Ramos (cell line): ENCODE measurements around the gene ENO1.
"Not testable (repeated sequence)": the region's sequence is repeated elsewhere in the genome, so short reads cannot be mapped to it uniquely, and the experiment has no call there.

Experiments
- in situ Hi-C: fragments of 300-500 bp; cut with MboI; formaldehyde crosslinking; loops from one replicate; pipeline ENCODE4 v1.14.3; 2022; ENCODE audit warnings: low sequenced_read_pairs; ENCODE audit not compliant: unreplicated experiment

Gene ENO1

GRCh38 chr1:8854240-8854639 lies 24.2 kb downstream of the ENO1 start:
- in situ Hi-C loops, result no loop called here

GRCh38 chr1:8851060-8851459 lies 27.4 kb downstream of the ENO1 start:
- in situ Hi-C loops, result no loop called here

DNA sequence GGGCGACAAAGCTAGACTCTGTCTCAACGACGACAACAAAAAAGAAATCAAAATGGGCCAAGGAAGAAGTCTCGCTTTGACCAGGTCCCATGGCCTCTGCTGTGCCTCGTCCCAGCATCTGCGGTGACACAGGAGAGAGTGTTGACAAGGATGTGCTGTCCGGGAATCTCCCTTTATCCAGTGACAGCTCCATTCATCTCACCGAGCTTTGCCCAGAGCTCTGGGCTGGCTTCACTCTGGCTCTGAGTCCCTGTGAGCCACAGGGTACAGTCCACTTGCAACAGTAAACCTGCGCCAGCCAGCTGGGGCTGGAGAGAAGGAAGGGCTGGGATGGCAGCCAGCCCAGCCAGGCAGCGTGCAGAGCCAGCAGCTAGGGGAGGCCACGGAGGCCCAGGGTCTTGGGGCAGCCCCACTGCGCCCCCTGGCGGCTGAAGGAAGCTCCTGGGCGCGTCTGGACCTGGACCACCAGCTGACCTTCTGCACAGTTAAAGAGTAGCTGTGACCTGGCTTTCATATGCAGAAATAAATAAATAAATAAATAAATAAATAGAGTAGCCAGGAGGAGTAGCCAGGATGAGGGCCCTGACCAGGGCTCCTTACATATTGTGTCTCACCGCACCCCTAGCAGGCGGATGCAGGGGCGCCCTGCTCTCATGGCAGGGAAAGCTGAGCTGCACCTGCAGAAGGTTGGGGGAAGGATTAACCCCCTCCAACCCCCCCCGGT lies 29.7 kb downstream of the ENO1 start:
- in situ Hi-C loops, result loop anchor here (10.0 to 25.0 kb wide), 2 partner anchors 284 to 837 kb away; no protein-coding TSS in a partner anchor

GRCh38 chr1:8847990-8848389 lies 30.5 kb downstream of the ENO1 start:
- in situ Hi-C loops, result loop anchor here (10.0 to 25.0 kb wide), 2 partner anchors 283 to 836 kb away; no protein-coding TSS in a partner anchor

DNA sequence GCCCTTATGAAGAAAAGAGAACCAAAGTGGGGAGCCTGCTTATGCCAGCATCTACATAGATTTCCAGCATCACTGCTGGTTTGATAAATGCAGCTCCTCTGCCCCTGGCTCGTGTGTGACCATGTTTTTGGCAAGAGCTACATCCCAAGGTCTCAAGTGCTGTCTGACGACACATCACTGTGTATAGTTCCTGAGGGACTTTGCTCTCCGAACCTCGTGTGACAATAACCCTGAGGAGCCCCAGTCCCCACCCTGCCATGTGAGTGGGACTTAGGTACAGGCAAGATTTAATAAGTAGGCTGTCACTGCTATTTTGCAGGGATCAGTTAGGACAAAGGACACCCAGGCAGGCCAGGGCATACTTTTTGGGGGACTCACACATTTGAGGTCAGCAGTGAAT lies 32.2 kb downstream of the ENO1 start:
- in situ Hi-C loops, result loop anchor here (10.0 to 25.0 kb wide), 2 partner anchors 281 to 834 kb away; no protein-coding TSS in a partner anchor

DNA sequence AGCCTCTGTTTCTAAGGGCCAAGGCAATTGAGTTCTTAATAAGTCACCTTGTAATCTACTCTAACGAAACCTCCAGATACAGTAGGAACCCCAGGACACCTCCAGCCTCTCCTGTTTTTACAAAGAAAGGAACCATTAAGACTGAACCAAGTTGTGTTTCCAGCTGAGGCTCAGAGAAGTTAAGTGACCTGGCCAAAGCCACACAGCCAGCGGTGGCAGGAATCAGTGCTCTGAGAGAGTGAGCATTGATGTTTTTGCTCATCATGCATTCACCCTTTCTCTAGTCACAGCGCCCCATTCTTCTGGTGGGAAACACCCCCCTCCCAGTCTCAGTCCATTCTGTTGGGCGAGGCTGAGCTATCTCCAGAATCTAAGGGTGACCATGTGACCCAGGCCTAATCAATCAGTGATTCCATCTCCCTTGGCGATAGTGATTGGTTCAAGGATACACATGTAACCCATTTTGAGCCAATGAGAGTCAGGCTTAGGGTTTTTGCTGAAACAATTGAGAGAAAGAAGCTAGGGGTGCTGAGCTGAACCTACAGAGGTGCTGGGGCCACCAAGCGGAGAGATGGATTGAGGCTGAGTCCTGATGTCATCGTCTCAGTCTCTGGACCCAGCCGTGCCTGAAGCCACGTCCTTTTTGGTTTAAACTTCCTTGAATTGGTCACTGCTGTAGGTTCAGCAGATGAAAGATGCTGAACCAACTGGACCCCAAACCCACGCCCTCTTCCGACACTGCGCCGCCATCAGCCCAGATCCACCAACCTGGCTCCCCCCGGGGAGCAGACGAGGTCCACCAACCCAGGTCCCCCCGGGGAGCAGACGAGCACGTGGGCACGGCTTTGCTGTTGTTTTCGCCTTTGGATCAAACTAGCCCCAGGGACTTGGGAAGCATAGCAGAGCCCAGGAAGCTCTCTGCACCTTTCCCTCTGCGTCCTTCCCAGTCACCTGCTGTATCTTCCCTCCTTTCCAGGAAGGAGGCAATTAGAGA lies 33.1 kb downstream of the ENO1 start:
- in situ Hi-C loops, result loop anchor here (10.0 to 25.0 kb wide), 2 partner anchors 281 to 833 kb away; no protein-coding TSS in a partner anchor

DNA sequence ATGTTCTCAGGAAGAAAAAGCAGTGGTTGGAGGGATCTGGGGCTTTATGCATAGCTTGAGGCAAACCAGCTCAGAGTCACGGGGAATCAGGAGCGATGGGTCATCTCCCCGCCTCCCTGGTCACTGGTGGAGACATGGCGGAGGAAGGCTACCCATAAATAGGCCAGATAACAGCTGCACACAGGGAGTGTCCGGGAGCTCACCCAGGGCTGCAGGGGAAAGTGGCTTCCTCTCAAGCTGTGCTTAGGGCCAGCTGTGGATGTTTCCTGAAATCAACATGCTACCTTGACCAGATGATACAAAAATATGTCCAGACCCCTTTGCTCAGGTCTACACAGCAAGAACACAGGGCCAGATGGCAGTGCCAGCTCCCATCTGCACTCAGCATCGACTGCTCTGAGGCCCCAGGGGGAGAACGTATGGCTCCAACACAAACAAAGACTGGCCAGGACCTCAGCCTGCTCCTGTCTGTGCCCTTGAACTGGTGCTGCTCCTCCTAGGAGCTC lies 33.9 kb downstream of the ENO1 start:
- in situ Hi-C loops, result loop anchor here (10.0 to 25.0 kb wide), 2 partner anchors 280 to 832 kb away; no protein-coding TSS in a partner anchor

GRCh38 chr1:8841395-8841794 lies 37.1 kb downstream of the ENO1 start:
- in situ Hi-C loops, result loop anchor here (10.0 to 25.0 kb wide), 2 partner anchors 277 to 829 kb away; no protein-coding TSS in a partner anchor

DNA sequence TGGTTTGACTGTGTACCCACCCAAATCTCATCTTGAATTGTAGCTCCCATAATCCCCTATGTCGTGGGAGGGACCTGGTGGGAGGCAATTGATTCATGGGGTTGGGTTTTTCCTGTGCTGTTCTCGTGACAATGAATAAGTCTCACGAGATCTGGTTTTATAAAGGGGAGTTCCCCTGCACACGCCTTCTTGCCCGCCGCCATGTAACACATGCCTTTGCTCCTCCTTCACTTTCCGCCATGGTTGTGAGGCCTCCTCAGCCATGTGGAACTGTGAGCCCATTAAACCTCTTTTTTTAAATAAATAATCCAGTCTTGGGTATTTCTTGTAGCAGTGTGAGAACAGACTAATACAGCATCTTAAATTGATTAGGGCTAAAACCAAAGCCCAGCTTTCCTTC lies 38.5 kb downstream of the ENO1 start:
- in situ Hi-C loops, result loop anchor here (10.0 to 25.0 kb wide), 2 partner anchors 275 to 828 kb away; no protein-coding TSS in a partner anchor

- in situ Hi-C loops, result loop anchor here (25.0 kb wide), 1 partner anchor 824 kb away; no protein-coding TSS in a partner anchor
Measured at GRCh38 chr1:8835941-8836643, 42.4 kb downstream of the ENO1 start.

GRCh38 chr1:8831340-8831739 lies 47.1 kb downstream of the ENO1 start:
- in situ Hi-C loops, result loop anchor here (25.0 kb wide), 1 partner anchor 819 kb away; no protein-coding TSS in a partner anchor

DNA sequence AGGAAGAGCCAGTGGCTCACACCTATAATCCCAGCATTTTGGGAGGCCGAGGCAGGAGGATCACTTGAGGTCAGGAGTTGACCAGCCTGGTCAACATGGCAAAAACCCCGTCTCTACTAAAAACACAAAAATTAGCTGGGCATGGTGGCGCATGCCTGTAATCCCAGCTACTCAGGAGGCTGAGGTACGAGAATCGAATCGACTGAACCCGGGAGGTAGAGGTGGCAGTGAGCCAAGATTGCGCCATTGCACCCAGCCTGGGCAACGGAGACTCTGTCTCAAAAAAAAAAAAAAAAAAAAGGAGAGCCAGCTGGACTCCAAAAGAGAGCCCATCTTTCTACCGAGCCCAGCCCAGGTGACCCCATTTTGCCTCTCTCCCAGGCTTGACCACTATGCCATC lies 47.8 kb downstream of the ENO1 start:
- in situ Hi-C loops, result loop anchor here (25.0 kb wide), 1 partner anchor 818 kb away; no protein-coding TSS in a partner anchor

- in situ Hi-C loops, result loop anchor here (25.0 kb wide), 1 partner anchor 814 kb away; no protein-coding TSS in a partner anchor
Measured at GRCh38 chr1:8825985-8826481, 52.5 kb downstream of the ENO1 start.

- in situ Hi-C loops, result no loop called here
Measured at GRCh38 chr1:8823295-8823664, 55.2 kb downstream of the ENO1 start.

GRCh38 chr1:8822373-8823294 lies 55.9 kb downstream of the ENO1 start:
- in situ Hi-C loops, result no loop called here

GRCh38 chr1:8821084-8821483 lies 57.4 kb downstream of the ENO1 start:
- in situ Hi-C loops, result no loop called here

DNA sequence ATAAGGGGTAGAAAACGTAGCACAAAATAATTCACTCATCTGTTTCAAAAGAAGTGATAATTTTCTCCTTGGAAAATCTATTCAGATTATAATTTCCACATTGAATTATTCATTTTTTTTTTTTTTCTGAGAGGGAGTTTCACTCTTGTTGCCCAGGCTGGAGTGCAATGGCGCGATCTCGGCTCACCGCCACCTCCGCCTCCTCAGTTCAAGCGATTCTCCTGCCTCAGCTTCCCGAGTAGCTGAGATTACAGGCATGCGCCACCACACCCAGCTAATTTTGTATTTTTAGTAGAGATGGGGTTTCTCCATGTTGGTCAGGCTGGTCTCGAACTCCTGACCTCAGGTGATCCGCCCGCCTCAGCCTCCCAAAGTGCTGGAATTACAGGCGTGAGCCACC lies 59.7 kb downstream of the ENO1 start:
- in situ Hi-C loops, result not testable (repeated sequence)

GRCh38 chr1:8818325-8818775 lies 60.1 kb downstream of the ENO1 start:
- in situ Hi-C loops, result no loop called here
